ENCODE measurements around the gene UIMC1. TPM values are rescaled to one million over a fixed set of nuclear protein-coding genes. Genes with fewer than 3 reads are reported as not detected.
A peak's percentile ranks its signal among the peaks of the same experiment; 100 is the strongest.

Gene UIMC1
- total and polyA plus RNA-seq, 2 of the 13 experiments (the other 11 are each of a cell fraction or from before 2014, with no cell fraction given) = 18.9 to 32.7 TPM

- TF ChIP-seq, protein P1, sequence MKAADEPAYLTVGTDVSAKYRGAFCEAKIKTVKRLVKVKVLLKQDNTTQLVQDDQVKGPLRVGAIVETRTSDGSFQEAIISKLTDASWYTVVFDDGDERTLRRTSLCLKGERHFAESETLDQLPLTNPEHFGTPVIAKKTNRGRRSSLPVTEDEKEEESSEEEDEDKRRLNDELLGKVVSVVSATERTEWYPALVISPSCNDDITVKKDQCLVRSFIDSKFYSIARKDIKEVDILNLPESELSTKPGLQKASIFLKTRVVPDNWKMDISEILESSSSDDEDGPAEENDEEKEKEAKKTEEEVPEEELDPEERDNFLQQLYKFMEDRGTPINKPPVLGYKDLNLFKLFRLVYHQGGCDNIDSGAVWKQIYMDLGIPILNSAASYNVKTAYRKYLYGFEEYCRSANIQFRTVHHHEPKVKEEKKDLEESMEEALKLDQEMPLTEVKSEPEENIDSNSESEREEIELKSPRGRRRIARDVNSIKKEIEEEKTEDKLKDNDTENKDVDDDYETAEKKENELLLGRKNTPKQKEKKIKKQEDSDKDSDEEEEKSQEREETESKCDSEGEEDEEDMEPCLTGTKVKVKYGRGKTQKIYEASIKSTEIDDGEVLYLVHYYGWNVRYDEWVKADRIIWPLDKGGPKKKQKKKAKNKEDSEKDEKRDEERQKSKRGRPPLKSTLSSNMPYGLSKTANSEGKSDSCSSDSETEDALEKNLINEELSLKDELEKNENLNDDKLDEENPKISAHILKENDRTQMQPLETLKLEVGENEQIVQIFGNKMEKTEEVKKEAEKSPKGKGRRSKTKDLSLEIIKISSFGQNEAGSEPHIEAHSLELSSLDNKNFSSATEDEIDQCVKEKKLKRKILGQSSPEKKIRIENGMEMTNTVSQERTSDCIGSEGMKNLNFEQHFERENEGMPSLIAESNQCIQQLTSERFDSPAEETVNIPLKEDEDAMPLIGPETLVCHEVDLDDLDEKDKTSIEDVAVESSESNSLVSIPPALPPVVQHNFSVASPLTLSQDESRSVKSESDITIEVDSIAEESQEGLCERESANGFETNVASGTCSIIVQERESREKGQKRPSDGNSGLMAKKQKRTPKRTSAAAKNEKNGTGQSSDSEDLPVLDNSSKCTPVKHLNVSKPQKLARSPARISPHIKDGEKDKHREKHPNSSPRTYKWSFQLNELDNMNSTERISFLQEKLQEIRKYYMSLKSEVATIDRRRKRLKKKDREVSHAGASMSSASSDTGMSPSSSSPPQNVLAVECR (CRISPR knock-in tag; IDR thresholded peaks at IDR 0.05; ENCODE audit: borderline replicate concordance) = peak; percentile 87
- peak; percentile 75 for TF ChIP-seq YEATS4 (CRISPR knock-in tag; IDR thresholded peaks at IDR 0.05; ENCODE audit: borderline replicate concordance)
- no peak for TF ChIP-seq SRF (IDR thresholded peaks at IDR 0.05; ENCODE audit: low read depth, low read length)
- peak; percentile 81 to 85 for TF ChIP-seq POLR2A (IDR thresholded peaks at IDR 0.05; ENCODE audit: insufficient read depth in 1 of 2, low read depth in 2 of 2, low read length in 2 of 2)
- TF ChIP-seq, protein P2, sequence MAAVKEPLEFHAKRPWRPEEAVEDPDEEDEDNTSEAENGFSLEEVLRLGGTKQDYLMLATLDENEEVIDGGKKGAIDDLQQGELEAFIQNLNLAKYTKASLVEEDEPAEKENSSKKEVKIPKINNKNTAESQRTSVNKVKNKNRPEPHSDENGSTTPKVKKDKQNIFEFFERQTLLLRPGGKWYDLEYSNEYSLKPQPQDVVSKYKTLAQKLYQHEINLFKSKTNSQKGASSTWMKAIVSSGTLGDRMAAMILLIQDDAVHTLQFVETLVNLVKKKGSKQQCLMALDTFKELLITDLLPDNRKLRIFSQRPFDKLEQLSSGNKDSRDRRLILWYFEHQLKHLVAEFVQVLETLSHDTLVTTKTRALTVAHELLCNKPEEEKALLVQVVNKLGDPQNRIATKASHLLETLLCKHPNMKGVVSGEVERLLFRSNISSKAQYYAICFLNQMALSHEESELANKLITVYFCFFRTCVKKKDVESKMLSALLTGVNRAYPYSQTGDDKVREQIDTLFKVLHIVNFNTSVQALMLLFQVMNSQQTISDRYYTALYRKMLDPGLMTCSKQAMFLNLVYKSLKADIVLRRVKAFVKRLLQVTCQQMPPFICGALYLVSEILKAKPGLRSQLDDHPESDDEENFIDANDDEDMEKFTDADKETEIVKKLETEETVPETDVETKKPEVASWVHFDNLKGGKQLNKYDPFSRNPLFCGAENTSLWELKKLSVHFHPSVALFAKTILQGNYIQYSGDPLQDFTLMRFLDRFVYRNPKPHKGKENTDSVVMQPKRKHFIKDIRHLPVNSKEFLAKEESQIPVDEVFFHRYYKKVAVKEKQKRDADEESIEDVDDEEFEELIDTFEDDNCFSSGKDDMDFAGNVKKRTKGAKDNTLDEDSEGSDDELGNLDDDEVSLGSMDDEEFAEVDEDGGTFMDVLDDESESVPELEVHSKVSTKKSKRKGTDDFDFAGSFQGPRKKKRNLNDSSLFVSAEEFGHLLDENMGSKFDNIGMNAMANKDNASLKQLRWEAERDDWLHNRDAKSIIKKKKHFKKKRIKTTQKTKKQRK (IDR thresholded peaks at IDR 0.05; ENCODE audit: low read length) = no peak
- TF ChIP-seq THAP7 (CRISPR knock-in tag; IDR thresholded peaks at IDR 0.05) = peak; percentile 32; the same call in 1 of the 2 replicates
- TF ChIP-seq JUND (CRISPR knock-in tag; IDR thresholded peaks at IDR 0.05) = peak; percentile 35; the same call in 1 of the 2 replicates
- TF ChIP-seq SP2 (CRISPR knock-in tag; IDR thresholded peaks at IDR 0.05) = peak; percentile 14; the same call in 1 of the 2 replicates
- TF ChIP-seq ZNF501 (CRISPR knock-in tag; IDR thresholded peaks at IDR 0.05) = no peak
- peak; percentile 55 for TF ChIP-seq ASH2L (IDR thresholded peaks at IDR 0.05; ENCODE audit: insufficient read length, low read depth, low read length)
- no peak for TF ChIP-seq MEF2D (CRISPR knock-in tag; IDR thresholded peaks at IDR 0.05)
- TF ChIP-seq, protein P3, sequence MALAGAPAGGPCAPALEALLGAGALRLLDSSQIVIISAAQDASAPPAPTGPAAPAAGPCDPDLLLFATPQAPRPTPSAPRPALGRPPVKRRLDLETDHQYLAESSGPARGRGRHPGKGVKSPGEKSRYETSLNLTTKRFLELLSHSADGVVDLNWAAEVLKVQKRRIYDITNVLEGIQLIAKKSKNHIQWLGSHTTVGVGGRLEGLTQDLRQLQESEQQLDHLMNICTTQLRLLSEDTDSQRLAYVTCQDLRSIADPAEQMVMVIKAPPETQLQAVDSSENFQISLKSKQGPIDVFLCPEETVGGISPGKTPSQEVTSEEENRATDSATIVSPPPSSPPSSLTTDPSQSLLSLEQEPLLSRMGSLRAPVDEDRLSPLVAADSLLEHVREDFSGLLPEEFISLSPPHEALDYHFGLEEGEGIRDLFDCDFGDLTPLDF (CRISPR knock-in tag; IDR thresholded peaks at IDR 0.05) = peak; percentile 85
- TF ChIP-seq, protein P4, sequence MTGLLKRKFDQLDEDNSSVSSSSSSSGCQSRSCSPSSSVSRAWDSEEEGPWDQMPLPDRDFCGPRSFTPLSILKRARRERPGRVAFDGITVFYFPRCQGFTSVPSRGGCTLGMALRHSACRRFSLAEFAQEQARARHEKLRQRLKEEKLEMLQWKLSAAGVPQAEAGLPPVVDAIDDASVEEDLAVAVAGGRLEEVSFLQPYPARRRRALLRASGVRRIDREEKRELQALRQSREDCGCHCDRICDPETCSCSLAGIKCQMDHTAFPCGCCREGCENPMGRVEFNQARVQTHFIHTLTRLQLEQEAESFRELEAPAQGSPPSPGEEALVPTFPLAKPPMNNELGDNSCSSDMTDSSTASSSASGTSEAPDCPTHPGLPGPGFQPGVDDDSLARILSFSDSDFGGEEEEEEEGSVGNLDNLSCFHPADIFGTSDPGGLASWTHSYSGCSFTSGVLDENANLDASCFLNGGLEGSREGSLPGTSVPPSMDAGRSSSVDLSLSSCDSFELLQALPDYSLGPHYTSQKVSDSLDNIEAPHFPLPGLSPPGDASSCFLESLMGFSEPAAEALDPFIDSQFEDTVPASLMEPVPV (CRISPR knock-in tag; IDR thresholded peaks at IDR 0.05) = peak; percentile 89; the same call in 1 of the 2 replicates
- TF ChIP-seq EZH2 (conservative IDR thresholded peaks at IDR 0.05; ENCODE audit: low read depth, low read length) = no peak
- TF ChIP-seq HOXA9 (CRISPR knock-in tag; IDR thresholded peaks at IDR 0.05; ENCODE audit: borderline replicate concordance) = no peak
- TF ChIP-seq KDM5B (CRISPR knock-in tag; IDR thresholded peaks at IDR 0.05; ENCODE audit: borderline replicate concordance) = peak; percentile 69; the same call in 1 of the 2 replicates
- TF ChIP-seq ATM (IDR thresholded peaks at IDR 0.05; ENCODE audit: borderline replicate concordance) = no peak
These were observed 16.1 kb upstream of the UIMC1 start, which contains the start of gene ZNF346 (continued) for GRCh38 chr5:177022386-177023302.
